ENCODE measurements around the gene RAB11FIP3. TPM values are rescaled to one million over a fixed set of nuclear protein-coding genes. Genes with fewer than 3 reads are reported as not detected.

RAB11FIP3 gene
- total RNA-seq, 1 donor from 2014 or later = 44.1 TPM

DNA sequence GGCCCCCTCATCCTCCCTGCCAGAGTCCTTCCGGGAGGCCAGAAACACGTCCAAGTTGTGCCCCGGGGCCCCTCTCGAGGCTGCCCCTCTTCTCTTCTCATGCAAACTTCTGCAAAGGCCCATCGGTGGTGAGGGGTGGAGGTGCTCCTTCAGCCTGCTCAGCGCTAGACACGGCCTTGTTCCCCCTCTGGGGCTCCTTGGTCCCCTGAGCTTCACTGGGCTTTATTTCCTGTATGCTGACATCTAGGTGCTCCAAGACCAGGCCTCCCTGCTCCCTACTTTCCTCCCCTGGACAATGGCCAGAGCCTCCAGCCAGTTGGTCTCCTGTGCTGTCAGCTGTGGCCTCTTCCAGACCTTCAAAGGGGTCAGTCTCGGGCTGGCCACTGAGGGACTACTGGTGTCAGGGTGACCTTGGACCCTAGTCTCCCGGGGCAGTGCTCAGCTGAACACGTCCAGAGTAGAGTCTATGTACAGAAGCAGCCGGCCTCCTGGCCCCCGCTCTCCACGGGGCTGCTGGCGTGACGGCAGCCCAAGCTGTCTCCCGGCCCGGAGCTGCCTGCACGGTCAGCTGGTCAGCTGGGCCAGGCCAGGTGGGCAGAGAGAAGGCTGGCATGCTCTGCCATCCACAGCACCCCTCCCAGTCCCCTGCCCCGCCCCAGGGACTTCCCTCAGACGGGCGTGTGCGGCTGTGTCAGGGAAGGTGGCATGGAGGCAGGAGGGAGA is 133.0 kb downstream of the RAB11FIP3 start:
- no peaks in the 10 kb centered on the region for H3K4me1 ChIP-seq
- DNase-seq (no peak), ATAC-seq (no peak)
- intact Hi-C loops (cut with DNase I) = no loop called here
- H3K9me3 ChIP-seq = no peaks in the 10 kb centered on the region
- no peak overlapping the region for H3K4me3 ChIP-seq
- peaks cover 29% of the 10 kb centered on the region for H3K27me3 ChIP-seq
- H3K27ac ChIP-seq = no peak overlapping the region
- H3K36me3 ChIP-seq = no peaks in the 10 kb centered on the region
- TF ChIP-seq, protein P1, sequence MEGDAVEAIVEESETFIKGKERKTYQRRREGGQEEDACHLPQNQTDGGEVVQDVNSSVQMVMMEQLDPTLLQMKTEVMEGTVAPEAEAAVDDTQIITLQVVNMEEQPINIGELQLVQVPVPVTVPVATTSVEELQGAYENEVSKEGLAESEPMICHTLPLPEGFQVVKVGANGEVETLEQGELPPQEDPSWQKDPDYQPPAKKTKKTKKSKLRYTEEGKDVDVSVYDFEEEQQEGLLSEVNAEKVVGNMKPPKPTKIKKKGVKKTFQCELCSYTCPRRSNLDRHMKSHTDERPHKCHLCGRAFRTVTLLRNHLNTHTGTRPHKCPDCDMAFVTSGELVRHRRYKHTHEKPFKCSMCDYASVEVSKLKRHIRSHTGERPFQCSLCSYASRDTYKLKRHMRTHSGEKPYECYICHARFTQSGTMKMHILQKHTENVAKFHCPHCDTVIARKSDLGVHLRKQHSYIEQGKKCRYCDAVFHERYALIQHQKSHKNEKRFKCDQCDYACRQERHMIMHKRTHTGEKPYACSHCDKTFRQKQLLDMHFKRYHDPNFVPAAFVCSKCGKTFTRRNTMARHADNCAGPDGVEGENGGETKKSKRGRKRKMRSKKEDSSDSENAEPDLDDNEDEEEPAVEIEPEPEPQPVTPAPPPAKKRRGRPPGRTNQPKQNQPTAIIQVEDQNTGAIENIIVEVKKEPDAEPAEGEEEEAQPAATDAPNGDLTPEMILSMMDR (IDR thresholded peaks at IDR 0.05) = no peak

DNA sequence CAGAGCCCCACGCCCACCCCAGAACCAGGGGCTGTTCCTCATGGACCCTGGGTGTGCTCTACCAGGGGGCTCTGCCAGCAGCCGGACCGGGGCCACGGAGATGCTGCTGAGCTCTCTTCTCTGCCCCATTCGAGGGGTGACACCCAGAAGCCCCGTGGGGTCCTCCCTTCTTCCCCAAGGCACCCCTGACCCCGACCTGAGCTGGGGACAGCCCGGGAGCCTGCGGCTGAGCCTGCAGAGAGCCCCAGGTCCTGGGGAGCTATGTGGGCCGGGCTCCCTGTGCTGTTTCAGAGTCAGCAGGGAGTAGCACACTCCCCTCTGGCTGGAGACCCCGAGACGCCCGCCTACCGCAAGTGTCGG is 133.6 kb downstream of the RAB11FIP3 start:
- Histone ChIP-seq H3K27ac (no peak overlapping the region), H3K9me3 (no peaks in the 10 kb centered on the region), H3K36me3 (no peaks in the 10 kb centered on the region), H3K27me3 (peaks cover 29% of the 10 kb centered on the region), H3K4me1 (no peaks in the 10 kb centered on the region), H3K4me3 (no peak overlapping the region)
- DNase-seq (no peak), ATAC-seq (no peak)
- TF ChIP-seq, protein P1 (IDR thresholded peaks at IDR 0.05) = no peak
- intact Hi-C loops (cut with DNase I) = no loop called here

DNA sequence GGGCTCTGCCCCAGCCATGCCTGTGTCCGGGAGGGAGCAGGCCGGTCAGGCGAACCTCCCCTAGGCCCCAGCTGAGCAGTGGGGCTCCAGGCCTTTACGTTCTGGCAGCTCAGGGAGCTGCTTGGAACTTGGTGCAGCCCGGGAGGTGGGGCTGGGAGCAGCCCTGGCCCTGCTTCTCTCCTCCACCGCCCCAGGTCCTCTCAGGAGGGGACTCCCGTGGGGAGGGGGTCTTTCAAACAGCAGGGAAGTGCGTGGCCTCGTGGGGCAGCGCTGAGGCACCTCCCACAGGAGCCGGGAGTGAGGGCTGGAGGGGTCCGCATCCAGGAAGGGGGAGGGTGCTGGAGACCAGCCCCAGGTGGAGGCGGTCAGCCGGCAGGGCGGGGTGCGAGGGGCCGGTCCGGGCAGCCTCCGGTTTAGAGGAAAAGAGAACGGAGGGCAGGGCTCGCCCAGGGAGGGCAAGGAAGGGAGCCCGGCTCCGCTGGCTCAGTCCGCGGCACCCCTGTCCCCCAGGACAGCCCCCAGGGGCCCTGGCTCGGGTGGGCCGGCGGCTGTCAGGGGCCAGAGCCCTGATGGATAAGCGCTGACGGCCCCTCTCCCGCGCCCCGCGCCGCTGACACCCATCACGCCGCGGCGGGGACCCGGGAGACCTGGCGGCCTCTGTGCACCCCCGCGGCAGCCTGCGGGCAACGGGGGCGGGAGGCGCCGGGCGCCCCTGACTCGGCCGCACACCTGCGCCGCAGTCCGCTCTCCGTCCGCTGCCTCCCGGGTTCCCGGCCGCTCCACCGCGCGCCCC is 134.2 kb downstream of the RAB11FIP3 start:
- TF ChIP-seq, protein P1 (IDR thresholded peaks at IDR 0.05) = no peak
- no peak overlapping the region for H3K4me3 ChIP-seq
- no peaks in the 10 kb centered on the region for H3K9me3 ChIP-seq
- no peaks in the 10 kb centered on the region for H3K4me1 ChIP-seq
- intact Hi-C loops (cut with DNase I) = no loop called here
- ATAC-seq = no peak
- no peak overlapping the region for H3K27ac ChIP-seq
- DNase-seq = no peak
- H3K27me3 ChIP-seq = peaks cover 29% of the 10 kb centered on the region
- no peaks in the 10 kb centered on the region for H3K36me3 ChIP-seq

DNA sequence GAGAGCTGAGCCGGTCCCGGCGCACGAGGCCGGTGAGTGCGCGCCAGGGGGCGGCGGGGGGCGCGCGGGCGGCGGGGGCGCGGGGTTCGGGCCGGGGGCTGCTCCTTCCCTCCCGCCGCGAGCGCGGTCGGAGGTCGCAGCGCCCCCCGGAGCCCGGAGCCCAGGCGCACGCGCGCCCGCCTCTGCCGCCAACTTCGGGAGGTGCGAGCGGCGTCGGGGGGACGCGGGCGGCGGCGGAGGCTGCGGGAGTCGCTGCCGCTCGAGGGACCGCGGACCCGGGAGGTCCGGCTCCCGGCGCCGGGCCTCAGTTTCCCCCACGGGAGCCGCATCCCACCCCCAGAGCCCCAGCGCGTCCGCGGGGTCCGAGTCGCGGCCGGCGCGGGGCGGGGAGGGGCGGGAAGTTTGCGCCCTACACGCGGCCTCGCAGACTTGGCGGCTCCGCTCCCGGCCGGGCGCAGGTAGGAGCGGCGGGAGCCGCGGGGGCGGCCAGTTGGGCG is 134.8 kb downstream of the RAB11FIP3 start, which contains the start of gene PRR35:
Gene PRR35, plus strand, starts transcription at position 191 of the 497 bp plus-strand sequence. CDS start 2,901 bp downstream, outside the sequence.
- intact Hi-C loops (cut with DNase I) = no loop called here
- ATAC-seq (no peak), DNase-seq (no peak)
- TF ChIP-seq, protein P1 (IDR thresholded peaks at IDR 0.05) = no peak
- no peak within 1 kb of the TSS for H3K4me3 ChIP-seq
- H3K9me3 ChIP-seq = no peaks in the 10 kb centered on the region
- no peak within 1 kb of the TSS for H3K27ac ChIP-seq
- H3K36me3 ChIP-seq = no peaks in the 10 kb centered on the region
- peaks cover 29% of the 10 kb centered on the region for H3K27me3 ChIP-seq
- H3K4me1 ChIP-seq = no peaks in the 10 kb centered on the region

DNA sequence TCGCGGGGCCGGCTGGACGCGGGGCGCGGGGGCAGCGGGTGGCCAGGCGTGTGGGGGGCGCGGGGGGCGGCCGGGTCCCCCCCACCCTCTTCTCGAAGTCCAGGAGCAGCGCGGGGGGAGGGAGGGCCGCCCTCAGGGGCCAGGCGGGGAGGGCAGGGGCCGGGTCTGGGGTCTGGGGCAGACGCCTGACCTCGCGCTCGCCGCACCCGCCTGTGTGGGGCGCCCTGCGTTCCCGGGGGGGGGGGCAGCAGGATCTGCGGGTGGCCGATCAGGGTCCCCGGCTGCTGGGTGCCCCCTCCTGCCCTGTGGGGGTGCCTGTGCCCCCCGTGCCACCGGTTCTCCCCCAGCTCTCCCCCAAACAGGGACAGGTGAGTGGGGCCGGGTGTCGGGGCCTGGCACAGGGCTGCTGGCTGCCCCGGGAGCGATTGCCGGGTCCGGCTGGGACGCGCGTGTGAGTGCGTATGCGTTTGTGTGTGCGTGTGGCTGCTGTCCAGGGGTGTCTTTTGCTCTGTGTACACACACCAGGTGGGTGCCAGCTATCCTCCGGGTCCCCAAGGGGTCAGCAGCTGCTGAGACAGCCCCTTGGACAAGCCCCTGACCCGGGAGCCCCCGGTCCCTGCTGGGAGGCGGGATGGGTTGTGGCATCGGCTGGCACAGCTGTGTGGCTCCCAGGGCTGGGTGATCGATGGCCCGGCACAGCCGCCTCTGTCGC is 135.4 kb downstream of the RAB11FIP3 start:
- Histone ChIP-seq H3K4me1 (peaks cover under 1% of the 10 kb centered on the region), H3K4me3 (no peak overlapping the region), H3K36me3 (no peaks in the 10 kb centered on the region), H3K27me3 (peaks cover 29% of the 10 kb centered on the region), H3K27ac (no peak overlapping the region), H3K9me3 (no peaks in the 10 kb centered on the region)
- DNase-seq (no peak), ATAC-seq (no peak)
- intact Hi-C loops (cut with DNase I) = no loop called here
- TF ChIP-seq, protein P1 (IDR thresholded peaks at IDR 0.05) = no peak

Measured in upper lobe of right lung (tissue), 1 donor.